NCI-H2171 (cell line): Measurements from ENCODE around the gene GON4L.
A peak's percentile ranks its signal among the peaks of the same experiment; 100 is the strongest.
"Not testable (repeated sequence)": the region's sequence is repeated elsewhere in the genome, so short reads cannot be mapped to it uniquely, and the experiment has no call there.

ENCODE experiments used
- DNase-seq: peaks from one replicate; lab custom pipeline; 2025; lab: John Stamatoyannopoulos, UW

The GON4L gene

GRCh38 chr1:155748141-155748540 lies 108.9 kb downstream of the GON4L start:
- not testable (repeated sequence) for DNase-seq

- DNase-seq, result not testable (repeated sequence)
These were observed 109.4 kb downstream of the GON4L start for GRCh38 chr1:155747586-155747985.

- DNase-seq, result peak; percentile 94
These were observed 111.5 kb downstream of the GON4L start for GRCh38 chr1:155745284-155746228.

GRCh38 chr1:155744711-155745283 lies 112.2 kb downstream of the GON4L start:
- no peak for DNase-seq

GRCh38 chr1:155741908-155742307 lies 115.1 kb downstream of the GON4L start:
- DNase-seq, result no peak

GRCh38 chr1:155740995-155741394 lies 116.0 kb downstream of the GON4L start:
- DNase-seq, result no peak

GRCh38 chr1:155729031-155729898 lies 127.7 kb downstream of the GON4L start:
- DNase-seq, result no peak

- no peak for DNase-seq
These were observed 131.9 kb downstream of the GON4L start for GRCh38 chr1:155725142-155725541.

- DNase-seq, result no peak
These were observed 137.3 kb downstream of the GON4L start for GRCh38 chr1:155719703-155720102.

GRCh38 chr1:155718524-155719115 lies 138.4 kb downstream of the GON4L start:
- not testable (repeated sequence) for DNase-seq

GRCh38 chr1:155717041-155717440 lies 140.0 kb downstream of the GON4L start:
- DNase-seq, result no peak

GRCh38 chr1:155715777-155716176 lies 141.2 kb downstream of the GON4L start:
- DNase-seq, result no peak

GRCh38 chr1:155715056-155715455 lies 142.0 kb downstream of the GON4L start:
- not testable (repeated sequence) for DNase-seq

GRCh38 chr1:155713075-155713474 lies 143.9 kb downstream of the GON4L start:
- DNase-seq, result no peak

- not testable (repeated sequence) for DNase-seq
These were observed 144.4 kb downstream of the GON4L start for GRCh38 chr1:155712636-155713035.

GRCh38 chr1:155711457-155711856 lies 145.6 kb downstream of the GON4L start:
- not testable (repeated sequence) for DNase-seq

GRCh38 chr1:155709391-155709790 lies 147.6 kb downstream of the GON4L start:
- DNase-seq, result no peak

- DNase-seq, result no peak
These were observed 150.9 kb downstream of the GON4L start for GRCh38 chr1:155706139-155706538.

GRCh38 chr1:155704414-155704813 lies 152.6 kb downstream of the GON4L start:
- not testable (repeated sequence) for DNase-seq

- no peak for DNase-seq
These were observed 153.8 kb downstream of the GON4L start for GRCh38 chr1:155703216-155703615.

- DNase-seq, result not testable (repeated sequence)
These were observed 155.3 kb downstream of the GON4L start for GRCh38 chr1:155701675-155702074.
